ENCODE measurements around the gene AKIRIN2.

DNA sequence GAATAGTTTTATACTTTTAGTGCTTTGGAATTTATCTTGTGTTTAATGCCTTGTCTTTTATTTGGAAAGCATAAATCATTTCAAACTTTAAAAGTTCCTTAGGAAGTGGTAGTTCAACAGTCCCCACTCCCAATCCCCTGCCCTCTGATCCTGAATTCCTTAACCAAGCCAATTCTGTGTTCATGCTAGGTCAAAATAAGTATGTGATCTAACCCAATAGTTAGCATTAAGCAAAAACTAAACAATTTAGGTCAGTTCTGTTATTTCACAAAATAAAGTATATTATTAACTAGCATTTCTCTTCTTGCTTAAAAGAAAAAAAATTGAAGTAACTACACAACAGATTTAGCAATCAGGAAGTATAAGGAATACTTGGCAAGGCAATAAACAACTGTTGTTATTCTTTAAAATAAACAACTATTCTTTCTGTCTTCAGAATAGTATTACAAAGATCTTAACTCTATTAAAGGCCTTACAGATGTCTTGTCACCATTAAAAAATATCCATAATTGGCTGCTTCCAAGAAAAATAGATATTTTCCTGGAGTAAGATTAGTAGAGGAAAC, 37.0 kb downstream of the AKIRIN2 start:
- TF ChIP-seq POLR2A (IDR thresholded peaks at IDR 0.05): no peak
- TF ChIP-seq, protein P1, sequence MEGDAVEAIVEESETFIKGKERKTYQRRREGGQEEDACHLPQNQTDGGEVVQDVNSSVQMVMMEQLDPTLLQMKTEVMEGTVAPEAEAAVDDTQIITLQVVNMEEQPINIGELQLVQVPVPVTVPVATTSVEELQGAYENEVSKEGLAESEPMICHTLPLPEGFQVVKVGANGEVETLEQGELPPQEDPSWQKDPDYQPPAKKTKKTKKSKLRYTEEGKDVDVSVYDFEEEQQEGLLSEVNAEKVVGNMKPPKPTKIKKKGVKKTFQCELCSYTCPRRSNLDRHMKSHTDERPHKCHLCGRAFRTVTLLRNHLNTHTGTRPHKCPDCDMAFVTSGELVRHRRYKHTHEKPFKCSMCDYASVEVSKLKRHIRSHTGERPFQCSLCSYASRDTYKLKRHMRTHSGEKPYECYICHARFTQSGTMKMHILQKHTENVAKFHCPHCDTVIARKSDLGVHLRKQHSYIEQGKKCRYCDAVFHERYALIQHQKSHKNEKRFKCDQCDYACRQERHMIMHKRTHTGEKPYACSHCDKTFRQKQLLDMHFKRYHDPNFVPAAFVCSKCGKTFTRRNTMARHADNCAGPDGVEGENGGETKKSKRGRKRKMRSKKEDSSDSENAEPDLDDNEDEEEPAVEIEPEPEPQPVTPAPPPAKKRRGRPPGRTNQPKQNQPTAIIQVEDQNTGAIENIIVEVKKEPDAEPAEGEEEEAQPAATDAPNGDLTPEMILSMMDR (IDR thresholded peaks at IDR 0.05): no peak
